Activated naive CD4-positive, alpha-beta T cell treated with anti-CD3 and anti-CD28 coated beads, Interleukin-2, amount 50 U/mL, for 24 hours (primary cell): ENCODE data around the gene CPNE9.

Source experiments
- H3K27ac Mint-ChIP-seq: one replicate; pipeline ENCODE4 v1.8.0; 2021; ENCODE audit warnings: mild to moderate bottlenecking, mixed read lengths
- H3K27me3 Mint-ChIP-seq: one replicate; pipeline ENCODE4 v1.8.0; 2021; ENCODE audit warnings: mixed read lengths
- H3K36me3 Mint-ChIP-seq: one replicate; pipeline ENCODE4 v1.8.0; 2021; ENCODE audit warnings: mixed read lengths
- H3K4me1 Mint-ChIP-seq: one replicate; pipeline ENCODE4 v1.8.0; 2021; ENCODE audit warnings: mixed read lengths
- H3K4me3 Mint-ChIP-seq: one replicate; pipeline ENCODE4 v1.8.0; 2021; ENCODE audit warnings: mild to moderate bottlenecking, mixed read lengths
- H3K9me3 Mint-ChIP-seq: one replicate; pipeline ENCODE4 v1.8.0; 2021; ENCODE audit warnings: mixed read lengths

CPNE9 gene, protein sequence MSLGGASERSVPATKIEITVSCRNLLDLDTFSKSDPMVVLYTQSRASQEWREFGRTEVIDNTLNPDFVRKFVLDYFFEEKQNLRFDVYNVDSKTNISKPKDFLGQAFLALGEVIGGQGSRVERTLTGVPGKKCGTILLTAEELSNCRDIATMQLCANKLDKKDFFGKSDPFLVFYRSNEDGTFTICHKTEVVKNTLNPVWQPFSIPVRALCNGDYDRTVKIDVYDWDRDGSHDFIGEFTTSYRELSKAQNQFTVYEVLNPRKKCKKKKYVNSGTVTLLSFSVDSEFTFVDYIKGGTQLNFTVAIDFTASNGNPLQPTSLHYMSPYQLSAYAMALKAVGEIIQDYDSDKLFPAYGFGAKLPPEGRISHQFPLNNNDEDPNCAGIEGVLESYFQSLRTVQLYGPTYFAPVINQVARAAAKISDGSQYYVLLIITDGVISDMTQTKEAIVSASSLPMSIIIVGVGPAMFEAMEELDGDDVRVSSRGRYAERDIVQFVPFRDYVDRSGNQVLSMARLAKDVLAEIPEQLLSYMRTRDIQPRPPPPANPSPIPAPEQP

DNA sequence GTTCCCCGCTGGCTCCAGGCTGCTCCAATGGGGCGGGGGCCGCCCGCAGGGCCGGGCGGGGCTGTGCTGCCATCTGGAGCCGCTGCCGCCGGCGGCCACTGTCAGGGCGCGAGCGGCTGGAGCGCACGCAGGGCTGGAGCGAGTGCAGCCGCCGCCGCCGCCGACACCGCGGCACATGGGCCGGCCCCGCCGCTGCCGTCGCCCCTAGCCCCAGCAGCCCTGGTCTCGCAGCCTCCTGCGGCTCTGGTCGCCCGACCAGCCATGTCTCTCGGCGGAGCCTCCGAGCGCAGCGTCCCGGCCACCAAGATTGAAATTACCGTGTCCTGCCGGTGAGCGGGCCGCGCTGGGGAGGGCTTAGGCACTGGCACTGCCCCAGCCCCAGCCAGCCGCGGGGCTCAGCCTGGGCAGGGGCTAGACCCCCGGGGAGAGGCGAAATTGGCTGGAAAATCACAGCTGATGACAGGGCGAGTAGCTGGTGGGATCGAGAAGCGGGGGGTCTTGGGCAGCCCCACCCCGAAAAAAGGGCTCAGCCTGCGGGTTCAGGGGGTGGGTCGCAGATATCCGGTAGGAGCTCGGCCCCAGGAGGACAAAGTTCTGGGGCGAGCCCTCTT, at the start of gene CPNE9:
CPNE9 (plus strand) TSS at position 98 of the 611 bp plus-strand sequence; CDS start at position 262, 164 bp downstream.
- Mint-ChIP-seq H3K9me3 (no peaks in the 10 kb centered on the region), H3K4me3 (peak within 1 kb of the TSS; percentile 36)

DNA sequence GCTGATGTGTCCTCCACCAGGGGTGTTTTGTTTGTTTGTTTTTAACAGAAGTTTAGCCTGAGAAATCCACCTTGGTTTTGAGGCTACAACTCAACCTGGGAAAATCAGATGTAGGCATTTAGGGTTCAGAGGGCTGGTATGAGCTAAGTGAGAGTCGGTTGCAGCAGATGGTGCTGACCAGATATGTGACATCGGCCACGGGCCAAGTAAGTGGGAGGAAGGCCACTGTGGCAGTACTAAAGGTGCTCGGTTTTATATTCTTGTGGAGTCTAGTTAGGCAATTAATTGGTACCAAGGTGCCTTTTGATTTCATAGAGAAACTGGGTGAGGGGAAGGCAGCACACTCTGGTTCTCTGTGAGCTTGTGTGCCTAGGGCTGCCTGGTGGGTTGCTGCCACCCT, 43.8 kb upstream of the CPNE9 start:
- peaks cover 14% of the 10 kb centered on the region for H3K36me3 Mint-ChIP-seq
- no peak overlapping the region for H3K27ac Mint-ChIP-seq
- H3K4me1 Mint-ChIP-seq: peaks cover 23% of the 10 kb centered on the region
- no peak overlapping the region for H3K4me3 Mint-ChIP-seq
- H3K27me3 Mint-ChIP-seq: no peaks in the 10 kb centered on the region
- no peaks in the 10 kb centered on the region for H3K9me3 Mint-ChIP-seq

More for the DNA sequence above, at the start of gene CPNE9:
- Mint-ChIP-seq H3K4me1 (peaks cover 9% of the 10 kb centered on the region), H3K27me3 (peaks cover 8% of the 10 kb centered on the region), H3K27ac (no peak within 1 kb of the TSS), H3K36me3 (peaks cover 19% of the 10 kb centered on the region)

DNA sequence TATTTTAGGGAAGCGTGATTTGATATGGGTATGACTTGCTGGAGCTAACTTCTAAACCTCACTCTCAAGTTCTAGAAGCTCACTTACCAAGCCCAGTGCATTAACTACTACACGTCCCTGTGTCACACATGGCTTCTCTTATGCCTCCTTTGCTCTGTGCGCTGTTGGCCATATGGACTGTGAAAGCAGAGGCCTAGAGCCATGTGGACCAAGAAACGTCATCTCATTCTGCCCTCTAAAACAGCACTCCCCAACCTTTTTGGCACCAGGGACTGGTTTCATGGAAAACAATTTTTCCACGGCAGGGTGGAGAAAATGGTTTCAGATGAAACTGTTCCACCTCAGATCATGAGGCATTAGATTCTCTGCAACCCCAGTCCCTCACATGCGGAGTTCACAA, 42.7 kb upstream of the CPNE9 start:
- H3K4me1 Mint-ChIP-seq: peaks cover 22% of the 10 kb centered on the region
- H3K27me3 Mint-ChIP-seq: no peaks in the 10 kb centered on the region
- H3K9me3 Mint-ChIP-seq: no peaks in the 10 kb centered on the region
- H3K27ac Mint-ChIP-seq: no peak overlapping the region
- H3K4me3 Mint-ChIP-seq: no peak overlapping the region
- peaks cover 16% of the 10 kb centered on the region for H3K36me3 Mint-ChIP-seq

DNA sequence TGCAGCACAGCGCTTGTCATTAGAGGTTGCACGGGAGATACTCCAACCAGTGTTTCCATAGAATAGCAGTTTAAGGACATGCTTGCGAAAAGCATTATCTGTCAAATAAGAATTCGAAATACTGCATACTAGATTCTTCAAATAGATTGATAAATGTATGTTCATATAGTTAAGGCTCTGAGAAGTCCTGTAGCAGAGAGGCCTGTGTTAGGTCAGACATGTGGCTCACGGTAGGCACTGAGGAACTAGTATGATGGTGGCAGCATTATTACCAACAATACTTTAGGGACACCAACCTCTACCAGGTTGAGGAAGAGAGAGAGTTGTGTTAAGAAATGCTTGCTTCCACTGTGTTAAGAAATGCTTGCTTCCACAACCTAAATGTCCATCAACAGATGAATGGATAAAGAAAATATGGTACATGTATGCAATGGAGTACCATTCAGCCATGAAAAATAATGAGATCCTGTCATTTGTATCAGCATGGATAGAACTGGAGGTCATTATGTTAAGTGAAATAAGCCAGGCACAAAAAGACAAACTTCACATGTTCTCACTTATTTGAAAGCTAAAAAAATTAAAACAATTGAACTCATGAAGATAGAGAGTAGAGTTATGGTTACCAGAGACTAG, 39.4 kb upstream of the CPNE9 start:
- no peaks in the 10 kb centered on the region for H3K27me3 Mint-ChIP-seq
- H3K36me3 Mint-ChIP-seq: peaks cover 12% of the 10 kb centered on the region
- H3K9me3 Mint-ChIP-seq: no peaks in the 10 kb centered on the region
- no peak overlapping the region for H3K4me3 Mint-ChIP-seq
- no peak overlapping the region for H3K27ac Mint-ChIP-seq
- H3K4me1 Mint-ChIP-seq: peaks cover 4% of the 10 kb centered on the region

DNA sequence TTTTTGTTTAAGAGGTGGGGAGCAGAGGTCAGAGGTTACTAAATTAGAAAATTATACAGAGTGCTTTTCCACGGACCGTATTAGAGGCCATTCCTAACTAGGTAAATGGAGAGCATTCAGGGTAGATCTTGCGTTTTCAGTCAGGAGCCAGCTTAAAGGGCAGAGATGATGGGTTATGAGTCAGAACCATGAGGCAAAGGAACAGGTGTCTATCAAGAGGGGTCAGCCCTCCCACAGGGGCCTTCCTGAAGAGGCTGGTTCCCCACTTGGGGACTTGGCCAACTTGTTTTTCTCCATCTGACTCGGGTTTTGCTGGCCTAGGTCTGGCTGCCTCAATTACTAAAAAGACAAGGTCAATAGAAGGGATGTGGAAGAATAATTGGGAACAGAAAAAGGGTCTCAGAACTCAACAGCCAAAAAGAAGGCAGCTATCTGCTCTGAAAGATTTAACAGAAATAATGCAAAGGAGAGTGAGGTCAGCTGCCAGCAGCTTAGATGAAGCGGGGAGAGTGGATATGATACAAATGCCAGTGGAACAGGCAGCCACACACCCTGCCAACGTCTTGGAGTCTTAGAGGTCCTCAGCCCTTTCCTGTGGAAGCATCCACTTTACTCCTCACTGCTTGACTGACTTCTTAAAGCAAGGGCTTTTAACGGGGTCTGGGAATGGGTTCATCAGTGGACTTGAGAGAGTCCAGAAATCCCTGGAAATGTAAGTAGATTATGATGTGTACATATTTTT, 36.8 kb upstream of the CPNE9 start:
- H3K4me3 Mint-ChIP-seq: no peak overlapping the region
- H3K36me3 Mint-ChIP-seq: peaks cover 13% of the 10 kb centered on the region
- no peak overlapping the region for H3K27ac Mint-ChIP-seq
- H3K4me1 Mint-ChIP-seq: no peaks in the 10 kb centered on the region
- no peaks in the 10 kb centered on the region for H3K9me3 Mint-ChIP-seq
- no peaks in the 10 kb centered on the region for H3K27me3 Mint-ChIP-seq

DNA sequence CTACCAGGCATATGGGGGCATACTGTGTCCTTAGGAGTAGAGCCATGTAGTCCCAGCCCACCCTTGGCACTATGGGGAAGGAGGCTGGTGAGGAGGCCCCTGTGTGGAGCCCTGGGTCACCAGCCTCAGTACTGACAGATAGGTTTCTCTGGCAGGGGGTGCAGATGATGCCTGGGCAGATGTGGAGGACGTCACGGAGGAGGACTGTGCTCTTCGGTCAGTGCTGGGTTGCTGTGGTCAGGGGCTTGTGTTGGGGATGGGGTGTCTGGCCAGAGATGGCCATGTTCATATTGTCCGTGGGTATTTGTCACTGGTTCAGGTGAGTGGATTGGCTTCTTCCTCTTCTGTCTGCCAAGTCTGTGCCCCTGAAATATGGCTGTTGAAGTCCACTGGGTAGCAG, 34.4 kb upstream of the CPNE9 start:
- H3K9me3 Mint-ChIP-seq: no peaks in the 10 kb centered on the region
- no peaks in the 10 kb centered on the region for H3K4me1 Mint-ChIP-seq
- no peaks in the 10 kb centered on the region for H3K27me3 Mint-ChIP-seq
- H3K36me3 Mint-ChIP-seq: peaks cover 10% of the 10 kb centered on the region
- no peak overlapping the region for H3K27ac Mint-ChIP-seq
- no peak overlapping the region for H3K4me3 Mint-ChIP-seq

DNA sequence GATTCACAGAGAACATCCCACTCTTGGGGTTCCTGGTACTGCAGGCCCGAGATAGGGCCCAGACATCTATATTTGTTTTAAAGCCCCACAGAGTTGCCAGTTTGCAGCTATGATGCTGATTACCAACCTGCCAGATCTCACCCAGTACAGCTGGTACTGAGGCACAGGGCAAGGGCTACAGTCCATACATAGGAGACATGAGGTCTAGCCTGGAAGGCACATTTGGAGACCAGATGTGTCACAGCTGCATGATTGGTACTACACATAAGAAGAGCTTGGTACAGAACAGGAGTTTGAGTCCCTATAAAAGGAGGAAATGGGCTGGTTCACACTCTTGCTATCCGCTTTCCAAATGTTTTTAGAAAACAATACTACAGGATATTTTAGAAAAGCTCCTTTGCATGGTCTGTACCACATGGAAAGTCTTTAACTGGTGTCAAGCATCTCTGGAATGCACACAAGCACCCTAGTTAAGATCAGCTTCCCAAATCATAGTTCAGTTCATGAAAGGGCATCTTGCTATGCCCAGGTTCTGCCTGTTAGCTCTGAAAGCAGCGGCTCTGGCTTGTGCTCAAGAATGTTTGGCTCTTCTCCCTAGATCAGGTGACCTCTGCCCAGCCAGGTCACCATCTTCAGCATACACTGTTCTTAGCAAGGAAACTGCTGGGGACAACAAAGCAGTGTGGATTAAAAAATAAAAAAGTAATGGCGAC, 33.8 kb upstream of the CPNE9 start:
- no peak overlapping the region for H3K27ac Mint-ChIP-seq
- no peaks in the 10 kb centered on the region for H3K27me3 Mint-ChIP-seq
- no peaks in the 10 kb centered on the region for H3K4me1 Mint-ChIP-seq

DNA sequence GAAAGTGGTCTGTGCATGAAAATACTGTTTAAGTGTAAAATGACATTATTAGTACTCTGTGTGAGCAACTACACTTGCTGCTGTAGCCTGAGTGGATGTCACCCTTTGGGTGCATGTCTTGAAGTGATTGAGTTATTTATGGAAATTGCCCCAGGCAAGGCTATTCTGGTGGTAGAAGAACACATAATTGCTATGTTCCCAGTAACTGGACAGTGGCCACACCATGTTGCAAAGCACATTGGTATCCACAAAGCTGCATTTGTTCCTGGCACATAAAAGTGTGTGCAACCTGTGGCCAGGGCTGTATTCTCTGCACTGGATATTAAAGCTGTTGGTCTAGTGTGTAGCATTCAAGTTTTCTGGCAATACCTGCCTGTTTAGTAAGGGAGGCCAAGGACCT, 30.6 kb upstream of the CPNE9 start:
- H3K9me3 Mint-ChIP-seq: no peaks in the 10 kb centered on the region
- H3K4me1 Mint-ChIP-seq: no peaks in the 10 kb centered on the region
- no peak overlapping the region for H3K4me3 Mint-ChIP-seq
- no peaks in the 10 kb centered on the region for H3K27me3 Mint-ChIP-seq
- H3K36me3 Mint-ChIP-seq: peaks cover 12% of the 10 kb centered on the region
- H3K27ac Mint-ChIP-seq: no peak overlapping the region

More for the DNA sequence above, 33.8 kb upstream of the CPNE9 start:
- Mint-ChIP-seq H3K9me3 (no peaks in the 10 kb centered on the region), H3K4me3 (no peak overlapping the region), H3K36me3 (peaks cover 6% of the 10 kb centered on the region)

DNA sequence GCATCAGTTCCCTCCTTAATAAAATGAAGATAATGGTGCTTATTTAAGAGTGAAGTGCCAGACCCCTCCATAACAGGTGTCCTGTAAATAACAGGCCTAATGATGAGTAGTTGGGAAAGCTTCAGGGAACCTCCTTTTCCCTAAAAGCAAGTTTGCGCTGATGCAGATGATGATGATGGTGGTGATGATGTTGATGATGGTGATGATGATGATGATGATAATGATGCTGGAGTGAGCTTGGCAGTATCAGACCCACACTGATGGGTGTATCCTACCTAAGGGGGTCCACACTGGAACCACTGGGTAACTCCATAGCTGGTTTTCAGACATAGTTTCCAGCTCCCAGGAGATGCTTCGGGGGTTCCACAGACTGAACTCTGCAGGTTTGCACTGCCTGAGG, 29.9 kb upstream of the CPNE9 start:
- Mint-ChIP-seq H3K27me3 (no peaks in the 10 kb centered on the region), H3K27ac (no peak overlapping the region)

DNA sequence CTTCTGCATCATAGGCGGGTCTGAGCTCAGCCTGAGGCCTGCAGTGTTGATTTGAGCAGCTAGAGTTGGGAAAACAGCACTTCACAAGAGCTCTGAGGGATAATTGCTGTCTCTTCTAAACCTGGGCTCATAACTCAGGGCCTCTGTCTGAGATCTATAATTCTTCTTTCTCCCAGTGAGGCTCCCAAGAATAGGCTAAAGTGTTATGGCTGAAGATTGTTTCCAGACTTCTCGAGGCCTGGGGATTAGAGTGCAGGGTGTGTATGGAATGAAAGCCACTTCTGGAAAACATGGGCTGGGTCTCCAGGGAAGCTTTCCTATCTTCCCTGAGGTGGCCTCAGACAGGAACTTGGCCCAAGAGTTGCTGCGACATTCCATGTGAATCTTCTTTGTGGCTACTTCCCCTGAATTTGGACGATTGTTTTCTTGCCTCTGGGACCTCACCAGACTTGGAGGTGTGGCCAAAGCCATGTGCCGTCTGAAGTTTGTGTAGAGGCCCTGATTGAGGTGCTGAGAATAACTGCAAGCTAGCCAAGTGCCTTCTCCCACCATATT, 27.8 kb upstream of the CPNE9 start:
- H3K27ac Mint-ChIP-seq: no peak overlapping the region
- H3K4me1 Mint-ChIP-seq: no peaks in the 10 kb centered on the region
- no peaks in the 10 kb centered on the region for H3K9me3 Mint-ChIP-seq
- H3K4me3 Mint-ChIP-seq: no peak overlapping the region
- H3K36me3 Mint-ChIP-seq: peaks cover 30% of the 10 kb centered on the region
- no peaks in the 10 kb centered on the region for H3K27me3 Mint-ChIP-seq

More for the DNA sequence above, 29.9 kb upstream of the CPNE9 start:
- Mint-ChIP-seq H3K9me3 (no peaks in the 10 kb centered on the region), H3K36me3 (peaks cover 18% of the 10 kb centered on the region), H3K4me3 (no peak overlapping the region), H3K4me1 (no peaks in the 10 kb centered on the region)

DNA sequence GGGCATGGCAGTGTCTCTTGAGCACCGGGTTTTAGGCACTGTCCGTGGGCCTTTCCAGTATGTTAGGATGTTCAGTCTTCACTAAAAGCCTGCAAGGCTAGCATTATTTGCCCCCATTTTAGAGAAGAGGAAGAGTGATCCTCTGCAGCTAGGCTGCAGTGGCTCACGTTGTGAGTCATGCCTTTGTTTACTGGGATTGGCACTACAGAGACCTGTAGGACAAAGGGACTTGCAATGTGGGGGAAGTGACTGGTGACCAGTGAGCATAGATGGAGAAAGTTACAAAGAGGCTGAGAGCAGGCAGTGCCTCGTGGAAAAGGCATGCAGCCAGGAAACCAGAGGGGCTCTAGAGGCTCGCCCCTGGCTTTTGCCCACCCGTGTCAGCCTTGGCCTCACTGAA, 26.8 kb upstream of the CPNE9 start:
- Mint-ChIP-seq H3K9me3 (no peaks in the 10 kb centered on the region), H3K4me3 (no peak overlapping the region), H3K4me1 (no peaks in the 10 kb centered on the region), H3K27me3 (no peaks in the 10 kb centered on the region), H3K36me3 (peaks cover 32% of the 10 kb centered on the region), H3K27ac (no peak overlapping the region)

DNA sequence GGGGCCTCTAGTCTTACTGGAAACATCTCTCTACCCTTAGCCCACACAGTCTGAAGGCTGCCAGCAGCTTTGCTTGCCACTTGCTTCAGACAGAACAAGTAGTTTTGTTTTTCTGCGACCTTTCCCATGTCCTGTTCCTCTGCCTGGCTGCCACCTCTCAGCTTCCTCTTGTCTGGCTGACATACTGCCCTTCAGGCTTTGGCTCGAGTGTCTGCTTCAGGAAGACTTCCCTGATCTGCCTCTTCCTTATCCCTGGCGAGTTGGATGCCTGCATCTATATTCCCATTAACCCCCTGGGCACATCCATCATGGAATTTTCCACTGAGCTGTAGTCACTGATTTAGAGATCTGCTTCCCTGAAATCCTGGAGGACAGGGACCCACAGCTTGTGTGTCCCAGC, 25.1 kb upstream of the CPNE9 start:
- Mint-ChIP-seq H3K4me1 (no peaks in the 10 kb centered on the region), H3K27me3 (no peaks in the 10 kb centered on the region), H3K4me3 (no peak overlapping the region), H3K9me3 (no peaks in the 10 kb centered on the region), H3K27ac (no peak overlapping the region), H3K36me3 (peaks cover 30% of the 10 kb centered on the region)

DNA sequence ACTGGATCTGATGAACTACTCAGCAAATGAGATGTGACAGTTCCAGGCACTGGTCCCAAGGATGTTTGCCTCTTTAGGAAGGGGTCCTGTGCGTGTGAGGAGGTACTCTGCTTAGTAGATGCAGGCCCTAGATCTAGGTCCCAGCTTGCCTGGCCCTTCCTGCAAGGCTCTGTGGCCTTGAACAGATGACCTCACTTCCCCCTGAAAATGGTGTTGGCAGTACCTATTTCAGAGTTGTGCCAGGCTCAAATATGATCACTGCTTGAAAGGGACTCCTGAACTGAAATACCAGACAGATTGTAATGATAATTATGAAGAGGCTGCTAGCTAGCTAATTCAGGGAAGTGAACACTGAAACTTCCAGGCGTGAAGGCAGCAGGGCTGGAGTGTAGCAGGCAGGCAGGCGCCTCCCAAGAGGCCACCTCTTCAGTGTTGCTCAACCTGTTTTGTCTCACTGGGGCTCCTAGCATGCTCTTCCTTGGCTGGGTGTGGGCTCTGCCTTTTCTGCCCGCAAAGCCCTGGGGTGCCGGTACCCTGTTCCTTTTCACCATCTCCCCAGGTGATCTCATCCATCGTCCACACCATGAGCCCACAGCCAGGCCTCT, 24.1 kb upstream of the CPNE9 start:
- Mint-ChIP-seq H3K27ac (no peak overlapping the region), H3K36me3 (peaks cover 29% of the 10 kb centered on the region)

DNA sequence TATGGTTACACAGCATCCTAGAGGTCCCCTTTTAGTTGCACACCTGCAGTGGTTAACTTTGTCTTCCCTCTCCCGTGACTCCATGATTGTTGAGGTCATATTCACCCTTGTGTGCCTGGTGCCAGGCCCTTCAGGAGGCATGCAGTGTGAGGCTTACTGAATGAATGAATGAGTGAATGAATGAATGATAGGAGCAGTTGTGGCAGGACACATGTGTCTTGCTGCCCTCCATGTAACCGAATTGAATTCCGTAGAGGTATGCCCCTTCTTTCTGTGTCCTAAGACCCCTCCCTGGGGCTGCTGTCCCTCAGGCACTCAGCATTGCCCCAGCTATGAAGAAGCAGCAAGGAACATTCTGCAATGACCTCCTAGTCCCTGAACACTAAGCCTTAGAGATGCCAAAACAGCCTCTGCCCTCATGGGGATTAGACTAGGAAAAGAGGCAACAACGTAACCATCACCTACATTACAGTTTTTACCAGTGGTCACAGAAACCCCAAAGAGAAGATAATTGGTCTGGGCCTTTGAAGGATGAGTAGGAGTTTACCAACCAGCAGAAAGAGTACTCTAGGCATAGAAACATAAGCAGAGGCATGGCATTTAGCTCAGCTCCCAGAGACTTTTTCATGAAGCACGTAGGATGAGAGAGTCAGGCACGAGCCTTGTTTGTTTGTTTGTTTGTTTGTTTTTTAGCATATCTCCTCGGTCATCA, 22.5 kb upstream of the CPNE9 start:
- H3K4me1 Mint-ChIP-seq: no peaks in the 10 kb centered on the region
- H3K27me3 Mint-ChIP-seq: no peaks in the 10 kb centered on the region
- peaks cover 39% of the 10 kb centered on the region for H3K36me3 Mint-ChIP-seq
- no peak overlapping the region for H3K27ac Mint-ChIP-seq
- H3K9me3 Mint-ChIP-seq: no peaks in the 10 kb centered on the region
- no peak overlapping the region for H3K4me3 Mint-ChIP-seq

More for the DNA sequence above, 24.1 kb upstream of the CPNE9 start:
- Mint-ChIP-seq H3K9me3 (no peaks in the 10 kb centered on the region), H3K4me1 (no peaks in the 10 kb centered on the region), H3K27me3 (no peaks in the 10 kb centered on the region), H3K4me3 (no peak overlapping the region)
